ENCODE measurements around the gene CDC26.

DNA sequence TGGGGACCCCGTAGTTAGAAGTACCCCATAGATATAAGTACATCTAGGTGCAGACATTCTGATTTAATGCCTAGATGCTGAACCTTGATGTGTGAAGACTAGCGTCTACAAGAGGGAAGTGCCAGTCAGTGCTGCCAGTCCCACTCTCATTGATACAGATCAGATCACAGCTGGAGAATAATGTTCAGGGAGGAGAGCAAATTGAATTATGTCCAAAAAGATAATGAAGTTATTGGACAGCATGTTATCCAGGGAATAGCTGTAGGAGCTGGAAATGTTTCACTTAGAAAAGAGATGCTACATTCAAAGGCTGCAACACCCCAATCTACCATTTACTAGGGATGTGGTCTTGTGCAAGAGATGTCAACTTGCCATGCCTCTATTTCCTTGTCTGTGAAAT is 43.7 kb upstream of the CDC26 start:
- TF ChIP-seq, protein P1, sequence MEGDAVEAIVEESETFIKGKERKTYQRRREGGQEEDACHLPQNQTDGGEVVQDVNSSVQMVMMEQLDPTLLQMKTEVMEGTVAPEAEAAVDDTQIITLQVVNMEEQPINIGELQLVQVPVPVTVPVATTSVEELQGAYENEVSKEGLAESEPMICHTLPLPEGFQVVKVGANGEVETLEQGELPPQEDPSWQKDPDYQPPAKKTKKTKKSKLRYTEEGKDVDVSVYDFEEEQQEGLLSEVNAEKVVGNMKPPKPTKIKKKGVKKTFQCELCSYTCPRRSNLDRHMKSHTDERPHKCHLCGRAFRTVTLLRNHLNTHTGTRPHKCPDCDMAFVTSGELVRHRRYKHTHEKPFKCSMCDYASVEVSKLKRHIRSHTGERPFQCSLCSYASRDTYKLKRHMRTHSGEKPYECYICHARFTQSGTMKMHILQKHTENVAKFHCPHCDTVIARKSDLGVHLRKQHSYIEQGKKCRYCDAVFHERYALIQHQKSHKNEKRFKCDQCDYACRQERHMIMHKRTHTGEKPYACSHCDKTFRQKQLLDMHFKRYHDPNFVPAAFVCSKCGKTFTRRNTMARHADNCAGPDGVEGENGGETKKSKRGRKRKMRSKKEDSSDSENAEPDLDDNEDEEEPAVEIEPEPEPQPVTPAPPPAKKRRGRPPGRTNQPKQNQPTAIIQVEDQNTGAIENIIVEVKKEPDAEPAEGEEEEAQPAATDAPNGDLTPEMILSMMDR (IDR thresholded peaks at IDR 0.05), result no peak
- no peak for TF ChIP-seq POLR2A (IDR thresholded peaks at IDR 0.05)

Measured in vagina (tissue), 2 donors.